AG04450 (cell line): ENCODE results near the gene NSD1. TPM values are rescaled to one million over a fixed set of nuclear protein-coding genes. Genes with fewer than 3 reads are reported as not detected.

Experiments
- CTCF ChIA-PET: fragments of 300-600, 350-600 bp; formaldehyde crosslinking; extraction: SDS; loops from one replicate; lab custom pipeline; 2022; ENCODE audit warnings: antibody characterized with exemption, inconsistent platforms; lab: Charles Lee
- POLR2A ChIA-PET: fragments of 350-600 bp; formaldehyde crosslinking; extraction: SDS; loops from one replicate; lab custom pipeline; 2021; ENCODE audit warnings: antibody characterized with exemption, inconsistent platforms; lab: Yijun Ruan, JAX
- DNase-seq: peaks from one replicate; pipeline ENCODE4 v3.0.0-alpha.2; 2011; ENCODE audit warnings: low read depth, low spot score
- H3K27ac ChIP-seq: one replicate; pipeline ENCODE4 v1.5.1; 2012; ENCODE audit warnings: low read depth, low read length, control low read depth
- H3K27me3 ChIP-seq: one replicate; pipeline ENCODE4 v1.6.0; 2012; ENCODE audit warnings: low read length; ENCODE audit not compliant: control insufficient read depth, insufficient read depth
- H3K4me3 ChIP-seq: 2 replicates; pipeline ENCODE4 v1.5.1; 2011; ENCODE audit warnings: mild to moderate bottlenecking, low read depth, low read length, control low read depth
- H3K9me3 ChIP-seq: 2 replicates; pipeline ENCODE4 v1.5.1; 2012; ENCODE audit warnings: low read length; ENCODE audit not compliant: control insufficient read depth, insufficient read depth
- CTCF ChIP-seq: IDR thresholded peaks from 2 replicates; pipeline ENCODE4 v1.5.1; 2011; ENCODE audit warnings: low read depth, low read length, control low read depth, inconsistent platforms
- polyA plus RNA-seq: library from polyadenylated mRNA; depleted of rRNA; stranded (reverse); fragments of >200 nt; gene quantifications from 2 replicates; pipeline ENCODE4 v1.2.3, GENCODE V29; 2011

Gene NSD1
- polyA plus RNA-seq, 1 experiment = 33.4 TPM

GRCh38 chr5:177260961-177261360, 127.4 kb downstream of the NSD1 start:
- Histone ChIP-seq H3K27me3 (no peaks in the 10 kb centered on the region), H3K9me3 (no peaks in the 10 kb centered on the region), H3K27ac (no peak overlapping the region), H3K4me3 (no peak overlapping the region)
- no peak for TF ChIP-seq CTCF
- DNase-seq = no peak
- ChIA-PET POLR2A (no interaction called here), CTCF (no interaction called here)

- H3K4me3 ChIP-seq = no peak overlapping the region
- H3K27me3 ChIP-seq = no peaks in the 10 kb centered on the region
- H3K27ac ChIP-seq = no peak overlapping the region
- ChIA-PET CTCF (no interaction called here), POLR2A (no interaction called here)
- DNase-seq = no peak
- no peak for TF ChIP-seq CTCF
- H3K9me3 ChIP-seq = no peaks in the 10 kb centered on the region
Observed at GRCh38 chr5:177261510-177261909, 127.9 kb downstream of the NSD1 start.

- H3K4me3 ChIP-seq = no peak overlapping the region
Observed at GRCh38 chr5:177264178-177264577, 130.6 kb downstream of the NSD1 start.

GRCh38 chr5:177265395-177265794, 131.8 kb downstream of the NSD1 start:
- H3K4me3 ChIP-seq = no peak overlapping the region
- no peak for TF ChIP-seq CTCF
- no peak overlapping the region for H3K27ac ChIP-seq
- no peaks in the 10 kb centered on the region for H3K9me3 ChIP-seq
- no peaks in the 10 kb centered on the region for H3K27me3 ChIP-seq
- no peak for DNase-seq
- ChIA-PET POLR2A (no interaction called here), CTCF (no interaction called here)

More at GRCh38 chr5:177264178-177264577, 130.6 kb downstream of the NSD1 start:
- Histone ChIP-seq H3K27me3 (no peaks in the 10 kb centered on the region), H3K27ac (no peak overlapping the region), H3K9me3 (no peaks in the 10 kb centered on the region)
- POLR2A ChIA-PET = interaction anchor here (0.7 kb wide), 1 partner anchor 427 kb away, joined by 3 read pairs; no protein-coding TSS in a partner anchor
- DNase-seq = no peak
- CTCF ChIA-PET = interaction anchor here (0.7 to 1.4 kb wide), 3 partner anchors 46 to 152 kb away, joined by 3 to 4 read pairs (median 3); no protein-coding TSS in a partner anchor
- TF ChIP-seq CTCF = no peak

GRCh38 chr5:177269232-177269895, 135.8 kb downstream of the NSD1 start:
- CTCF ChIA-PET = no interaction called here

More at GRCh38 chr5:177269232-177269895, 135.8 kb downstream of the NSD1 start:
- POLR2A ChIA-PET = no interaction called here
- TF ChIP-seq CTCF = no peak
- no peaks in the 10 kb centered on the region for H3K9me3 ChIP-seq
- H3K27ac ChIP-seq = no peak overlapping the region
- H3K27me3 ChIP-seq = no peaks in the 10 kb centered on the region
- DNase-seq = no peak
- no peak overlapping the region for H3K4me3 ChIP-seq
